ENCODE results near the gene UGT1A10.

UGT1A10 gene

GRCh38 chr2:233603520-233603919 lies 32.7 kb upstream of the UGT1A10 start:
- Histone ChIP-seq H3K4me2 (ENCODE audit: low read depth, low read length, poor library complexity, severe bottlenecking) (no peak overlapping the region), H3K79me2 (ENCODE audit: insufficient read depth, low read length) (no peaks in the 10 kb centered on the region), H3K9ac (ENCODE audit: low read depth, low read length, poor library complexity, severe bottlenecking) (no peak overlapping the region), H3K27me3 (ENCODE audit: insufficient read depth, low read length, poor library complexity, severe bottlenecking) (no peaks in the 10 kb centered on the region), H3K9me2 (replicated peaks; ENCODE audit: low read depth, low read length) (no peaks in the 10 kb centered on the region), H3K4me3 (ENCODE audit: low read length, poor library complexity, severe bottlenecking) (no peak overlapping the region), H2AFZ (ENCODE audit: low read length) (no peak overlapping the region), H3K4me1 (ENCODE audit: insufficient read depth, low read length, poor library complexity, severe bottlenecking) (no peaks in the 10 kb centered on the region), H3K9me3 (ENCODE audit: insufficient read depth, low read depth, low read length) (no peaks in the 10 kb centered on the region), H4K20me1 (ENCODE audit: insufficient read depth, low read length, poor library complexity, severe bottlenecking) (no peaks in the 10 kb centered on the region), H3K36me3 (ENCODE audit: insufficient read depth, low read length) (no peaks in the 10 kb centered on the region), H3F3A (ENCODE audit: low read depth) (no peaks in the 10 kb centered on the region)
- TF ChIP-seq EZH2phosphoT487 (IDR thresholded peaks at IDR 0.05; ENCODE audit: borderline replicate concordance) (no peak), CTCF (conservative IDR thresholded peaks at IDR 0.05; ENCODE audit: low read length) (no peak)

GRCh38 chr2:233604826-233605225 lies 31.4 kb upstream of the UGT1A10 start:
- H4K20me1 ChIP-seq (ENCODE audit: insufficient read depth, low read length, poor library complexity, severe bottlenecking), result no peaks in the 10 kb centered on the region
- H3K9ac ChIP-seq (ENCODE audit: low read depth, low read length, poor library complexity, severe bottlenecking), result no peak overlapping the region
- no peaks in the 10 kb centered on the region for H3K79me2 ChIP-seq (ENCODE audit: insufficient read depth, low read length)
- H3K9me3 ChIP-seq (ENCODE audit: insufficient read depth, low read depth, low read length), result no peaks in the 10 kb centered on the region
- no peak overlapping the region for H3K4me2 ChIP-seq (ENCODE audit: low read depth, low read length, poor library complexity, severe bottlenecking)
- no peak overlapping the region for H3K4me3 ChIP-seq (ENCODE audit: low read length, poor library complexity, severe bottlenecking)
- TF ChIP-seq EZH2phosphoT487 (IDR thresholded peaks at IDR 0.05; ENCODE audit: borderline replicate concordance), result no peak
- no peak for TF ChIP-seq CTCF (conservative IDR thresholded peaks at IDR 0.05; ENCODE audit: low read length)
- no peaks in the 10 kb centered on the region for H3F3A ChIP-seq (ENCODE audit: low read depth)
- H2AFZ ChIP-seq (ENCODE audit: low read length), result no peak overlapping the region
- no peaks in the 10 kb centered on the region for H3K27me3 ChIP-seq (ENCODE audit: insufficient read depth, low read length, poor library complexity, severe bottlenecking)
- no peaks in the 10 kb centered on the region for H3K36me3 ChIP-seq (ENCODE audit: insufficient read depth, low read length)
- H3K4me1 ChIP-seq (ENCODE audit: insufficient read depth, low read length, poor library complexity, severe bottlenecking), result no peaks in the 10 kb centered on the region
- no peaks in the 10 kb centered on the region for H3K9me2 ChIP-seq (replicated peaks; ENCODE audit: low read depth, low read length)

- Histone ChIP-seq H3K4me2 (ENCODE audit: low read depth, low read length, poor library complexity, severe bottlenecking) (no peak overlapping the region), H3K27me3 (ENCODE audit: insufficient read depth, low read length, poor library complexity, severe bottlenecking) (no peaks in the 10 kb centered on the region), H3F3A (ENCODE audit: low read depth) (no peaks in the 10 kb centered on the region), H3K36me3 (ENCODE audit: insufficient read depth, low read length) (no peaks in the 10 kb centered on the region), H3K4me3 (ENCODE audit: low read length, poor library complexity, severe bottlenecking) (no peak overlapping the region), H3K4me1 (ENCODE audit: insufficient read depth, low read length, poor library complexity, severe bottlenecking) (no peaks in the 10 kb centered on the region), H3K9me3 (ENCODE audit: insufficient read depth, low read depth, low read length) (0 out of 2 replicates have a peak, but pooled peaks cover 3% of the 10 kb centered on the region), H2AFZ (ENCODE audit: low read length) (no peak overlapping the region), H4K20me1 (ENCODE audit: insufficient read depth, low read length, poor library complexity, severe bottlenecking) (no peaks in the 10 kb centered on the region), H3K79me2 (ENCODE audit: insufficient read depth, low read length) (no peaks in the 10 kb centered on the region), H3K9ac (ENCODE audit: low read depth, low read length, poor library complexity, severe bottlenecking) (no peak overlapping the region), H3K9me2 (replicated peaks; ENCODE audit: low read depth, low read length) (no peaks in the 10 kb centered on the region)
- no peak for TF ChIP-seq CTCF (conservative IDR thresholded peaks at IDR 0.05; ENCODE audit: low read length)
- TF ChIP-seq EZH2phosphoT487 (IDR thresholded peaks at IDR 0.05; ENCODE audit: borderline replicate concordance), result no peak
Measured at GRCh38 chr2:233605680-233606079, 30.6 kb upstream of the UGT1A10 start.

All from Loucy (cell line).